SW 1271 (cell line): Measurements from ENCODE around the gene SRSF3.
"Not testable (repeated sequence)": the region's sequence is repeated elsewhere in the genome, so short reads cannot be mapped to it uniquely, and the experiment has no call there.

Experiments used
- DNase-seq, 2 experiments: peaks; one replicate each; lab custom pipeline; 2025; lab: John Stamatoyannopoulos, UW

Gene SRSF3

DNA sequence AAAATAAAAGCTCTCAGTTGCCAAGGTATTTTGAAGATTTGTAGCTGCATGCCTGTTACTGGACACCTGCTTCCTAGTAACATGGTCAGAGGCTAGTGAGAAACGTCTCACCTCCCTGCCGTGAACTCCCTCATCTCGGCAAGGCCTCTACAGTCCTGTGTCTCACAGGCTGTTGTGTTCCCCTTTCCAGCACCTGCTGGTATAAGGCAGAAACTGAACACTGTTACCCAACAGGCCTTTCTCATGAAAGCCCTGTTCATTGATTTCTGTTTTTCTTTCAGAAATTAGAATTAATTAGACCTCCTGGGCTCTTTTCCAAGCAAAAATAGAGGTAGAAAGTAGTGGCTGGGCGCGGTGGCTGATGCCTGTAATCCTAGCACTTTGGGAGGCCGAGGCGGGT, 17.6 kb upstream of the SRSF3 start:
- DNase-seq: no peak

DNA sequence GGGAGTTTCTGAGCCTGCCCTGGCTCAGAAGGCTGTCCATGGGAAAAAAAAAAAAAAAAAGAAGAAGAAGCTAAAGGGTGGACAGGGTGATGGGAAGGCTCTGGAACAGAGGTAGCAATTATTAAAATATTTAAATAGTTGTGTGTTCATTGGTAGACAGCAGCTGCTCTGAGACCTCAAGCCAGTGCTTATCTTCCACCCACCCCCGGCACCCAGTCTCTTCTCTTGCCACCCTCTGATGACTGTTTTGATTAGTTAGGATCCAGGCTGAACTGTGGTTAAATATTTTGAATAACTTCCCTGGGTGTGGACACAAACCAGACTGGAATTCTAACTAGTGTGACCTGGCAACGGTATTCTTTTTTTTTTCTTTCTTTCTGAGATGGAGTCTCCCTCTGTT, 16.9 kb upstream of the SRSF3 start:
- peak; percentile 79 to 93 for DNase-seq

DNA sequence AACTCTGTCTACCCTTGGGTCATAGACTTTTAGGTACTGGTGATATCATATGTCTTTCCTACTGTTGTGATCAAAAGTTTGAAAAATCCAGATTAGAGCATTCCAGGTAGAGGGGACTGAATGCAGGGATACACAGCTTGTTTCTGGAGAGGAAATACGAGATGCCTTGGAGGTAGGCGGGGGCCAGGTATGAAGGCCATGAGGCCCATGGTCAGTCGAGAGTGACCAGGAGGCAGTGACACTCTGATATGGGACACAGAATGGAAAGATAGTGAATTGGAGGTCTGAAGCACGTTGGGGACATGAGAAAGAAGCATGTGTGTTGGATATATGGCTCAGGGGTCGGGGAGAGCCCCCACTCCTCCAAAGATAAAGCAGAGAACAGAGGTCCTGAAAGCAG, 16.1 kb upstream of the SRSF3 start:
- no peak for DNase-seq

DNA sequence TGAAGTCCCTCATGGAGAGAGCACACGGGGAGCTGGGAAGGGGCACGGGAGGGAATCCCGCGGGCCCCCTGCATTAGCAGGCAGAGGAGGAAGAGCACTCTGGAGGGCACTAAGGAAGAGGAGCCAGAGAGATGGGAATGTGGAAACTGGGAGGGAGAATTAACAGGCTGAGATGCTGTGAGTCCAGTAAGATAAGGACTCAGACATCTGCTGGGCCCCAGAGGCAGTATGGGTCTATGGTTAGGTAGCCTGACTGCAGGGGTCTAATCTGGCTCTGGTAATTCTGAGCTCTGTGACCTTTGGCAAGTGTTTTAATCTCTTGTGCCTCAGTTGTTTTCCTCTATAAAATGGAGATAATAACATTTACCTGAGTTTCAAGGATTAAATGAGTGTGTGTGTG, 15.7 kb upstream of the SRSF3 start:
- no peak for DNase-seq

DNA sequence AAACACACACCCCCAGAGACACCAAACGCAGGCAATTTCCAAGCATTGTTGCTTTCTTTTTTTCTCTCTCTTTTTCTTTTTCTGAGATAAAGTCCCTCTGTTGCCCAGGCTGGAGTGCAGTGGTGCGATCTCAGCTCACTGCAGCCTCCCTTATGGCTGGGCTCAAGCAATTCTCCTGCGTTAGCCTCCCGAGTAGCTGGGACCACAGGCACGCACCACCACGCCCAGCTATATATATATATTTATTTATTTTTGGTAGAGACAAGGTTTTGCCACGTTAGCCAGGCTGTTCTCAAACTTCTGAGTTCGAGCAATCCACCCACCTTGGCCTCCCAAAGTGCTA, 14.0 kb upstream of the SRSF3 start:
- no peak for DNase-seq

DNA sequence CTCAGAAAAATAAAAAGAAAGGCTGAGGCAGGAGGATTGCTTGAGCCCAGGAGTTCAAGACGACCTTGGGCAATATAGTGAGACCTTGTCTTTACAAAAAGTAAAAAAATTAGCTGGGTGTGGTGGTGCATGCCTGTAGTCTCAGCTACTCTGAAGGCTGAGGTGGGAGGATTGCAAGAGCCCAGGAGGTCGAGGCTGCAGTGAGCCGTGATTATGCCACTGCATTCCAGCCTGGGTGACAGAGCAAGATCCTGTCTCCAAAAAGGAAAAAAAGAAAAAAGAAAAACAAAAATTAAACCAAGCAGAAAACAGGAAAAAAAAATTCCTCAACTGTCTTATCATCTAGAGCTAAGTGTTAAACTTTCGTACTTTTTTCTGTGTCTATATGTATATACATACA, 12.4 kb upstream of the SRSF3 start:
- DNase-seq: no peak

DNA sequence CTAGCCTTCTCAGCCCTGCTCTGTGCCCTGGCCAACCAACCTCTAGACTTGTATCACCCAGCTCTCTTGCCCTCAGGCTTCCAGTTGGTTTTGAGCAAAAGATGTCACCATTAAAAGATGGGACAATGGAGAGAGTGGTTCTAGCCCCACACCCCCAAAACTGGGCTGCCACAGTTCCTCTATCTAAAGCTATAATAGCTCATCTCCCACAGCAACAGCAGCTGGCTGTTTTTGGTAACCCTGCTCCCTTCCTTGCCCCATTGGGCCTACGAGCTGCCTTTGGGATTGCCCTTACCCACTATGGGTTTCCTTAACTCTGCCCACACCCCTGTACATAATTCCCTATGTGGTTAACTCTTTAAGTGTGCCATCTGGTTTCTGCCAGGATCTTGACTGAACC, 7.6 kb upstream of the SRSF3 start:
- DNase-seq: no peak

DNA sequence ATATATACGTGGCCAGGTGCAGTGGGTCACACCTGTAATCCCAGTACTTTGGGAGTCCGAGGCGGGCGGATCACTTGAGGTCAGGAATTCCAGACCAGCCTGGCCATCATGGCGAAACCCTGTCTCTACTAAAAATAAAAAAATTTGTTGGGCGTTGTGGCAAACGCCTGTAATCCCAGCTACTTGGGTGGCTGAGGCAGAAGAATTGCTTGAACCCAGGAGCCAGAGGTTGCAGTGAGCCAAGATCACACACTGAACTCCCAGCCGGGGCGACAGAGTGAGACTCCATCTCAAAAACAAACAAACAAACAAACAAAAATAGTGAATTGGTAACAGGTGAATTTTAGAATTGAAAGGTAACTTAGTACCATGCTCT, 5.1 kb upstream of the SRSF3 start:
- not testable (repeated sequence) for DNase-seq

DNA sequence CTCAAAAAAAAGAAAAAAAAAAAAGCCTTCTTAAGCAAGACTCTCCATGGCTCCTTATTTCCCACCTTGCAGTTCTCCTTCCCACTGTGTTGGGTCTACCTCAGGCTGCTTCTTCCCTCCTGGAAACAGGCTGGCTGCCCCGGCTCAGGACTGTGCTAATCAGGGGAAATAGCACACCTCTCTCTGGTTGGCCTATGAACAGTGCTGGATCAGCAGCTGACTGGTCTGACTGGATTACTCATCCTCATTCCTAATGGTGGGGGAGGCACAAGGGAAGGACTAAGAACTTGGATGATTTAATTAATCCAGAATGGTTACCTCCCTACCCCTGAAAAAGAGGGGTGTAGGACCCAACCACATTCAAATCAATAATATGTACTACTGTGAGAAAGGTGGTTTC, 3.9 kb upstream of the SRSF3 start:
- peak in 1 of 2 experiments; percentile 36 for DNase-seq

DNA sequence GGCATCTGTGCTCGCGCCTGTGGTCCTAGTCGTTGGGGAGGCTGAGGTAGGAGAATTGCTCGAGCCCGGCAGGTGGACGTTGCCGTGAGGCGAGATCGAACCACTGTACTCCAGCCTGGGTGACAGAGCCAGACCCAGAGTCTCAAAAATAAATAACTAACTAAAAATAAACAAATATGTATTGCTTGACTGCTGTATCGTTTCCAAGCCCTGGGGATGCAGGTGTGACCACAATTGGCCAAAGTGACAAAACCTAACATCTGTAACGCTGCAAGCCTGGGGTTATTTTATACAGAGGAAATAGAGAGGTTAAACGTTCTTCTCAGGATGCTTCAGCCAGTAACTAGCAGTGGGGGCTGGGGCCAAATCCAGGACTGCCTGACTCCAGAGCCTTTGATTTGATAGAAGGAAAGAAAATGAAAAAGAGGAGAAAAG, 1.9 kb upstream of the SRSF3 start:
- no peak for DNase-seq

DNA sequence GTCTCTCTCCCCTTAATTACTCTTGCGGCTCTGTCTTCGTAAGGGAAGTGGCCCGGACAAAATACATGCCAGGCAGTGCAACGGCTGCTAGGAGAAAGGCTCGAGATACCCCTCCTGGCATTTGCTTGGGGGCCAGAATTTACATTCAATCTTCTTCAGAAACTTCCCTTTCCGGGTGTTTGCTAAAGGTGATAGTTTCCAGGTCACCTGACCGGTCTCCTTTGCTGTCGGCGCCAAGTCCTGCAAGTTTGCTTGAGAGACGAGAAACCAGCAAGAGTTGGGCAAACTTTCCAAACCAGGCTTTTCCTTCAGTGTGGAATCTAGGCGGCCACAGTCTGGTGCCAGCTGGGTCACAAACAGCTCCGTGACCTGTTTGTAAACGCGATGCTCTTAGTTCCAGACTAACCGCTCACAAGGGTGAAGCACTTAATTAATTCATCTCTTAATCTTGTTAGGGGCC, 563 bp upstream of the SRSF3 start:
- peak; percentile 50 to 87 for DNase-seq

DNA sequence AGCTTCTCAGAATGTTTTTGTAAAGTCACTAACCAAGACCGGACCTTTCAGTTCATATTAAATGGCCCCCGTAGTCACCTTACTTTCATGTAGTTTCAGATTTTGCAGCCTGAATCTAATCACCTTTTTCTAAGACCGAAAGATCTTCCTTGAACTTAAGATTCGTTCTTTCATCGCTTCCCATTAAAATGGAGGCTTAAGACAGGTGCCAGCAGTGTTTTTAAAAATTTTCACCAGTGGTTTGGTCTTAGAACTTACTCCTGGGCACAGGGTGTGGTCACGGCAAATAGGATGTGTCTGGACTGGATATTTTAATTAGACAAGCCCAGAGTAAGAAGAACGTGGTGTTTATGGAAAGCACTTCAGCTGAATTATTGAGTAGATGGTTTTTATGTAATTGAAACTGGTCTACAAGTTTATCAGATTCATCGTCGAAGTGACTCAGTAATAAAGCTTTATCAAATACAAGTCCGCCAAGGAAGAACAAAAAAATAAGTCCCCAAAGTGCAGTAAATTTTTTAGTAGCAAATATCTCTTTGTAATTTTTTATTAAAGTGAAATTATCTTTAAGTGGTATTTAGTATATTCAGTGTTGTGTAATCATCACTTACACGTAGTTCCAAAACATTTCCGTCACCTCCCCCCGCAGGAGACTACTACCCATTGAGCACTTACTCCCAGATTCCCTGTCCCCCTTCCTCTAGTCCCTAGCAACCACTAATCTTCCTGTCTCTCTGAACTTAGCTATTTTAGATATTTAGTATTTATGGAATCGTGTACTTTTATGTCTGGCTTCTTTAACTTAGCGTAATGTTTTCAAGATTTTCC, 868 bp downstream of the SRSF3 start:
- DNase-seq: peak; percentile 32 to 66

DNA sequence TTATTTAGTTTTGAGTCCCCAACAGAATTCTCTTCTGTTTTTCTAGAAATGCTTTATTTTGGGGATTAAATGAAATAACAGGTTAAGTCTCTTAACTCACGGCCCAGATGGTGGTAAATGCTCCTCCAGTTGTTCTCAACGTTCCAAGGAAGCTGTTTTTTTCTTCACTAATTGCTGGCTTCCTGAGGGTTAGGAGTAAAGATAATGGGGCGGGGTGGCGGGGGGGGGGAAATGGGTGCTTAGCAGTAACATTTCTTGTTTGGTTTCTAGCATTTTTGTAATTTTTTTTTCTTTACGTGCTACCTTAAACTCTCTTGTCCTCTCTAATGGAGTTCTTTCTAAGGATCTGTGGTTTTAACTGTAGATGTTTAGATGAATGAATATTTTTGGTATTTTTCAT, 2.2 kb downstream of the SRSF3 start:
- DNase-seq: peak in 1 of 2 experiments; percentile 52

DNA sequence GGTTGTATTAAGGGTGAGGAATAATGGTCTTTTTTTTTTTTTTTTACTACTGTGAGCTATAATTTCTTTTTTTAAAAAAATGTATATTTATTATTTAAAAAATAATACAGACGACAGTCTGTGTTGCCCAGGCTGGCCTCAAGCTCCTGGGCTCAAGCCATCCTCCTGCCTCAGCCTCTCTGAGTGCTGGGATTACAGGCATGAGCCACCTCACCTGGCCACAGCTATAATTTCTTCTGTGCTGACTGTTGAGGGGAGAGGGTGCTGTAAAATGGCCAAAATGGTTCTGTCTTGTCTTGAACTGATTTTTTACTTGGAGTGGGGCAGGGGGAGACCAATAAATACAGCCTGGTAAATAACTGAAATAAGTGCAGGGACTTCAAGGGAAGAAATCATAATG, 3.6 kb downstream of the SRSF3 start:
- DNase-seq: no peak

DNA sequence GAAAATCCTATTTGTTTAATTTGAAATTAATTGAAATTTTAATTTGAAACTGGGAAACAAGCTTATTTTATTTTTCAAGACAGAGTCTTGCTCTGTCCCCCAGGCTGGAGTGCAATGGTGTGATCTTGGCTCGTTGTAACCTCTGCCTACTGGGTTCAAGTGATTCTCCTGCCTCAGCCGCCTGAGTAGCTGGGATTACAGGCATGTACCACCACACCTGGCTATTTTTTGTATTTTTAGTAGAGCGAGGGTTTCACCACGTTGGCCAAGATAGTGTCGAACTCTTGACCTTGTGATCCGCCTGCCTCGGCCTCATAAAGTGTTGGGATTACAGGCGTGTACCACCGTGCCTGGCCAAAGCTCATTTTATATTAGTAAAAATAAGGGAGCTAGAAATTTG, 4.2 kb downstream of the SRSF3 start:
- no peak for DNase-seq

DNA sequence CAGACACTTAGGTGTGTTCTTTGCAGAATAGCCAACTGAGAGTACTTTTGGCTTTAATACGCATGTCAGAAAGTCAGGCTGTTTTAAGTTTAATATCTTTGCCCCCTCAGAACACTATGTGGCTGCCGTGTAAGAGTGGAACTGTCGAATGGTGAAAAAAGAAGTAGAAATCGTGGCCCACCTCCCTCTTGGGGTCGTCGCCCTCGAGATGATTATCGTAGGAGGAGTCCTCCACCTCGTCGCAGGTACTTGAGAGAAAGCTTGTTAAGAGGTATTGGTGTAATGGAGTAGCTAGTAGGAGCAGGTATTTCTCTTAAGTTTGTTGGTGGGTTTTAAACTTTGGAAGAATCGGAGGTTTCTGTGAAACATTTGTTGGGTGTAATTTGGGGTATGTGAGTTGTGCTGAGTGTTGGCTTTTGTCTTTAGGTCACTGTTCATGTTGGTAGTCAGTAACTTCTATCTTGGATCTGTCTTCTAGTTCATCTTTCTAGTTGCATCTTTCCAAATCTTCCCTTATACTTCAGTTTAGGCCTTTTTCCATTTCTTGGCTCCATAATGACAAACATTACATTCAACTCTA, 4.7 kb downstream of the SRSF3 start:
- DNase-seq: no peak

DNA sequence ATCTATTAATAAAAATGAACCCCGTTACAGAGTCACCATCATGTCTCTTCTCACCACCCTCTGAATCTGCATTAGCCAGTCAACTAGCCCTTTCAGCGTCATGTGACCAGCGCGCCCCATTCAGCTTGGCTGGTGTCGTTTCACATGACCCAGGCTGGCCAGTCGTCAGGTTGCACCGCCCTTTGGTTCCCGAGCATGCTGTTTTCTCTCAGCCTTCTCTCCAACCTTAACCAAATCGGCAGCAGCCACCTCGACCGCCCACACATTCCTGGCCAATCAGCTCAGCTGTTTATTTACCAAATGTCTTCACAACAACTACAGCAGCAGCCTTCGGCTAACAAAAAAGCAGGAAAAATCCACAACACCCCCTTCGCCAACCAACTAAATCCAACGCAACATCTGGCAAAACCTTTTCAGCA, 5.6 kb downstream of the SRSF3 start:
- DNase-seq: no peak

DNA sequence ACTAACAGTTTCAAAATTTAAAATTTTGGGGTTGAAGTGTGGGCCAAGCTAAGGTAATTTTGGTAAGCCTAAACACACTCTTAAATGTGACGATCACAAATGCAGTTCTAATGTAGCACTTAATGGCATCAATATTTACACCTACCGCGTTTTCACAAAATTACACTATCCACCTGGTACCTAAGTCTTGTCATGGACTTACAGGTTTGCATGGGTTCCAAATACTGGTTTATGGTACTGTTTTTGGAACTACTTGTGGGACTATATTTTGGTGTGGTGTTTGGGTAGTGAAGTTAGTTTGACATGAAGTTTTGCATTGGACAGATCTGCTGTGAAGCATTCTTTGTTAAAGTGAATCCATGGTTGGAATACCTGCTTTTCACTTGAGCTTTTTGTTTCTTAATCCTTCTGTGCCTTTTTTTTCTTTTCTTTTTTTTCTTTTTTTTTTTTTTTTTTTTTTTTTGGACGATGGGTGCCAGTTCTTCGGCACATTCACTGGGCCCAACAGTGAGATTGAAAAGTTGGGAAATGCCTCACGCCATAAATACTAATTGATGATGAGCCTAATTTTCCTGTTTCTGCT, 6.5 kb downstream of the SRSF3 start:
- DNase-seq: no peak

DNA sequence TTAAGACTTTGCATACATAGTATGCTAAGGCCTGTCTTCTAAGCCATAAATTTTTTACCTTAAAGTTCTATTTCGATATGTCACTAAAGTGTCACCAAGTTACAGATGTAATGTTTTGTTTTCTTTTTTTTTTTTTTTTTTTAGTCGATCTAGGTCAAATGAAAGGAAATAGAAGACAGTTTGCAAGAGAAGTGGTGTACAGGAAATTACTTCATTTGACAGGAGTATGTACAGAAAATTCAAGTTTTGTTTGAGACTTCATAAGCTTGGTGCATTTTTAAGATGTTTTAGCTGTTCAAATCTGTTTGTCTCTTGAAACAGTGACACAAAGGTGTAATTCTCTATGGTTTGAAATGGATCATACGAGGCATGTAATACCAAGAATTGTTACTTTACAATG, 7.7 kb downstream of the SRSF3 start:
- not testable (repeated sequence) for DNase-seq

DNA sequence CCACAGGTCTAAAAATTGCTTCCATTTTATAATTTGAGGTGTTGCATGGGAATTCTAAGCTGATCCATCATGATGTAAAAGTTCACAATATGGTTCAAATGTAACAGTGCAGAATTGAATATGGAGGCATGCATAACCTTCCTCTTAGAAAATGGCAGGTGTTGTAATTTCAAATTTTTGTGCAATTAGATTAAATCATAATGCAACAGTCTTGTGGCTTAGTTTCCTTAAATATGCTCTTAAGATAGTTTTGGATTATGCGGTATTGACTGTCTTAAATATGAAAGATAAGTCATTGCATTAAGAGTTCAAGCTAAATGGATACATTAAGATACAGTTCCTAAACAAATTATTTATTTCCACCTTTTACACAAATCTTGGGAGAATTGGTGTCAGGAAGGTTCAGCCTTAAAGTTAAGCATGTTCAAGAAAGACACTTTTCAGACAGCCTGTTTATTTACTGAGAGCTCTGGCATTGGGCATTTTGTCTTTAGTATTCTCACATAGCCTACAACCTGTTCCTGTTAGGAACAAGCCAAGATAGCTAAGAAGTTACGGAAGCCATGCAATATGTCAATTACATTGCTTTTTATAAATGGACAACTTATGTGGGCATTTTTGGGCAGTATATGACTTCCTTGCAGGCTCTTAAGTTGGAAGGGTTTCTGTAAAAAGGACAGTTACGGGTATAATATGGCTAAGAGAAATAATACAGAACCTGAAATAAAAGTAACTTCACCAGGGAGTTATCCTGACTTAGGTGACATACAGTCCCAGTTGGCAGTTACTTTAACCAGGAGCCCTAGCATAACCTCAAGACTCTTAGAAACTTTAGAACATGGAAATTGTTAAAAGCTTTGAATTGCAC, 9.3 kb downstream of the SRSF3 start:
- DNase-seq: no peak

DNA sequence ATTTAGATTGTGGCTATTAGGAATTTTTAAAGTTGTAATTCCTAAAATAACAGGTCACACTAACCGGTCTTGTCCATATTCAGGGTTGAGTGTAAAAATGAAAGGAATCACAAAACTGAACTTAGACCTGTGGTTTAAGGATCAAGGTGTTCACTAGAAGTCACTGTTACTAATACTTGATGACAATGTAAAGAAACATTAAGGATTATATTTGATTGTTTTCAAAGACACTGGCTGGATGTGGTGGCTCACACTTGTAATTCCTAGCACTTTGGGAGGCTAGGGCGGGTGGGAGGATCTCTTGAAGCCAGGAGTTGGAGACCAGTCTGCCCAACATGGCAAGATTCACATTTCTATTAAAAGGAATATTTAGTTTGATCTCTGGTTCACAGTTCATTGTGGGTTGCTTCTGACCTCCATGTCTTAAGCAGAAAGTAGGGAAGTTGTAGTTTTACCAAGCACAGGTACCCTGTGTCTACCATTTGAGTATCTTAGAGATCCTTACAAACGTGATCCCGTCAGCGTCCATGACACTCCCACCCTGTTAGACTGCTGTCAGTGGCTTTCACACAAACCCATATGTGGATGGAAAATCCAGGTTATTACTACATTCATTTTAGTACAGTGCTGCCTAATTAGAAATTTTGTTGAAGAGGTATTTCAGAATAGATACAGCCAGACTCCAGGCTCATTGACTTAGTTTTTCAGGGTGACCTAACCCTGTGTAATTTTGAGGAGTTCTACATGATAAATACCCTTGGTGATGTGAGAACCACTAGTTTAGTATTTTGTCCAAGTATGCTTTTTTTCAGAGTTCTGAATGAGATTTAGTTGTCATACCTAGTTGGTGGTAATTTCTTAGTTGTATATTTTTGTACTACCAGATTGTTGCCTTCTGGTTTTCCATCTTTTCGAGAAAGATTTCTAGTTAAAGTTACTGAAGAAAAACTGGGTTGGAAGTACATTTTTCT, 10.2 kb downstream of the SRSF3 start:
- no peak for DNase-seq
